H9 (cell line): ENCODE results near the gene HDHD3. TPM values are rescaled to one million over a fixed set of nuclear protein-coding genes. Genes with fewer than 3 reads are reported as not detected.

ENCODE experiments used
- DNase-seq: peaks from one replicate; pipeline ENCODE4 v3.0.0-alpha.2; 2017
- H2AFZ ChIP-seq: one replicate; pipeline ENCODE4 v1.6.1; 2013; ENCODE audit warnings: mild to moderate bottlenecking, low read length, control low read depth, moderate library complexity
- H2AK5ac ChIP-seq: 2 replicates; pipeline ENCODE4 v1.6.1; 2013; ENCODE audit warnings: low read length, control low read depth, mixed read lengths; ENCODE audit not compliant: insufficient read length
- H2BK120ac ChIP-seq: one replicate; pipeline ENCODE4 v1.6.1; 2013; ENCODE audit warnings: low read depth, mild to moderate bottlenecking, low read length, control low read depth, inconsistent platforms; ENCODE audit not compliant: poor library complexity, severe bottlenecking
- H2BK12ac ChIP-seq: 2 replicates; pipeline ENCODE4 v1.6.1; 2013; ENCODE audit warnings: low read length, control low read depth, mixed read lengths, low read depth; ENCODE audit not compliant: insufficient read length
- H2BK15ac ChIP-seq: 2 replicates; pipeline ENCODE4 v1.6.1; 2013; ENCODE audit warnings: low read depth, low read length, control low read depth
- H2BK20ac ChIP-seq: one replicate; pipeline ENCODE4 v1.6.1; 2013; ENCODE audit warnings: low read depth, mild to moderate bottlenecking, low read length, control low read depth, inconsistent platforms; ENCODE audit not compliant: poor library complexity, severe bottlenecking
- H2BK5ac ChIP-seq: 2 replicates; pipeline ENCODE4 v1.6.1; 2013; ENCODE audit warnings: low read length, control low read depth, mixed read lengths; ENCODE audit not compliant: insufficient read length
- H3K14ac ChIP-seq: 2 replicates; pipeline ENCODE4 v1.6.1; 2013; ENCODE audit warnings: low read length, control low read depth; ENCODE audit not compliant: insufficient read depth
- H3K18ac ChIP-seq: 2 replicates; pipeline ENCODE4 v1.6.1; 2013; ENCODE audit warnings: low read depth, mild to moderate bottlenecking, mixed read lengths, low read length, control low read depth; ENCODE audit not compliant: insufficient read length
- H3K23ac ChIP-seq: 2 replicates; pipeline ENCODE4 v1.6.1; 2013; ENCODE audit warnings: low read length, control low read depth, mixed read lengths, low read depth; ENCODE audit not compliant: insufficient read length
- H3K23me2 ChIP-seq: 2 replicates; pipeline ENCODE4 v1.6.1; 2013; ENCODE audit warnings: low read depth, mild to moderate bottlenecking, mixed read lengths, low read length, control low read depth; ENCODE audit not compliant: insufficient read length, poor library complexity, severe bottlenecking
- H3K27ac ChIP-seq: 2 replicates; pipeline ENCODE4 v1.5.1; 2013; ENCODE audit warnings: low read length, control low read depth, mixed read lengths, low read depth; ENCODE audit not compliant: insufficient read length
- H3K27me3 ChIP-seq: 2 replicates; pipeline ENCODE4 v1.6.1; 2013; ENCODE audit warnings: low read length, control low read depth, inconsistent platforms; ENCODE audit not compliant: insufficient read depth
- H3K4ac ChIP-seq: 2 replicates; pipeline ENCODE4 v1.6.1; 2013; ENCODE audit warnings: low read depth, mild to moderate bottlenecking, control low read depth, inconsistent platforms, low read length, moderate library complexity
- H3K4me1 ChIP-seq: 2 replicates; pipeline ENCODE4 v1.6.1; 2013; ENCODE audit warnings: low read length, control low read depth, inconsistent platforms; ENCODE audit not compliant: insufficient read depth
- H3K4me2 ChIP-seq: 2 replicates; pipeline ENCODE4 v1.6.1; 2013; ENCODE audit warnings: low read length, control low read depth, mixed read lengths; ENCODE audit not compliant: insufficient read length, insufficient read depth
- H3K56ac ChIP-seq: 2 replicates; pipeline ENCODE4 v1.6.1; 2013; ENCODE audit warnings: low read depth, mild to moderate bottlenecking, mixed read lengths, low read length, control low read depth; ENCODE audit not compliant: insufficient read length
- H3K79me1 ChIP-seq: 2 replicates; pipeline ENCODE4 v1.6.1; 2013; ENCODE audit warnings: low read depth, mild to moderate bottlenecking, moderate library complexity, low read length, control low read depth, inconsistent platforms; ENCODE audit not compliant: insufficient read depth, poor library complexity, severe bottlenecking
- H3K79me2 ChIP-seq: 2 replicates; pipeline ENCODE4 v1.6.1; 2013; ENCODE audit warnings: low read length, control low read depth, inconsistent platforms; ENCODE audit not compliant: insufficient read depth
- H3K9ac ChIP-seq: 2 replicates; pipeline ENCODE4 v1.6.1; 2013; ENCODE audit warnings: low read length, control low read depth, mixed read lengths; ENCODE audit not compliant: insufficient read length; ENCODE audit errors: extremely low read depth
- H3K9me3 ChIP-seq: one replicate; pipeline ENCODE4 v1.6.1; 2013; ENCODE audit warnings: low read depth, low read length, inconsistent platforms; ENCODE audit not compliant: control insufficient read depth
- H3T11ph ChIP-seq: one replicate; pipeline ENCODE4 v1.6.1; 2013; ENCODE audit warnings: mild to moderate bottlenecking, low read length, control low read depth, inconsistent platforms
- H4K20me1 ChIP-seq: one replicate; pipeline ENCODE4 v1.6.1; 2013; ENCODE audit not compliant: control insufficient read depth, insufficient read length, insufficient read depth
- H4K5ac ChIP-seq: 2 replicates; pipeline ENCODE4 v1.6.1; 2013; ENCODE audit warnings: low read depth, mild to moderate bottlenecking, mixed read lengths, low read length, control low read depth; ENCODE audit not compliant: insufficient read length
- H4K8ac ChIP-seq: replicated peaks from 2 replicates; pipeline ENCODE4 v1.6.1; 2013; ENCODE audit warnings: low read length, control low read depth, mixed read lengths, low read depth; ENCODE audit not compliant: insufficient read length
- H4K91ac ChIP-seq: 2 replicates; pipeline ENCODE4 v1.6.1; 2013; ENCODE audit warnings: low read depth, mild to moderate bottlenecking, moderate library complexity, mixed read lengths, low read length, control low read depth; ENCODE audit not compliant: insufficient read length
- H3K27ac Mint-ChIP-seq, 3 experiments: 2 replicates in 2 of 3; 3 replicates in 1 of 3; pipeline ENCODE4 v1.8.0; 2020 to 2021; ENCODE audit warnings: mixed read lengths in 3 of 3, mild to moderate bottlenecking in 1 of 3, moderate library complexity in 1 of 3
- H3K27me3 Mint-ChIP-seq: 2 replicates; pipeline ENCODE4 v1.8.0; 2021; ENCODE audit warnings: low read depth, mild to moderate bottlenecking, moderate library complexity, mixed read lengths
- H3K36me3 Mint-ChIP-seq, 3 experiments: 2 replicates in 2 of 3; 3 replicates in 1 of 3; pipeline ENCODE4 v1.8.0; 2020 to 2021; ENCODE audit warnings: low read depth in 3 of 3, mixed read lengths in 3 of 3; ENCODE audit not compliant: insufficient read depth in 1 of 3
- H3K4me1 Mint-ChIP-seq, 2 experiments: 2 replicates each; pipeline ENCODE4 v1.8.0; 2020; ENCODE audit warnings: mixed read lengths in 2 of 2
- H3K4me3 Mint-ChIP-seq, 2 experiments: 2 replicates in 1 of 2; 3 replicates in 1 of 2; pipeline ENCODE4 v1.8.0; 2020 to 2021; ENCODE audit warnings: mild to moderate bottlenecking in 2 of 2, mixed read lengths in 2 of 2, moderate library complexity in 1 of 2
- H3K9me3 Mint-ChIP-seq, 2 experiments: 2 replicates in 1 of 2; 3 replicates in 1 of 2; pipeline ENCODE4 v1.8.0; 2020; ENCODE audit warnings: mild to moderate bottlenecking in 2 of 2, mixed read lengths in 2 of 2, moderate library complexity in 1 of 2
- WGBS: extraction: QIAGEN DNeasy Blood & Tissue Kit; methylation state at CpG from one replicate; pipeline ENCODE4 v1.1.7; 2013; ENCODE audit warnings: missing lambda C conversion rate, low lambda C conversion rate, mixed read lengths; ENCODE audit not compliant: insufficient read length; ENCODE audit errors: extremely low coverage; 5-methylcytosine and 5-hydroxymethylcytosine counted together
- total RNA-seq: library from RNA; stranded (reverse); gene quantifications from 2 replicates; pipeline ENCODE4 v1.2.1, GENCODE V29; 2021
- TF ChIP-seq, protein P1 (sequence below): fragments of 200-600 bp; sonication (generic); conservative IDR thresholded peaks from 3 replicates; pipeline ENCODE4 v1.8.0; 2021; ENCODE audit warnings: antibody characterized with exemption, mild to moderate bottlenecking

The HDHD3 gene
- total RNA-seq, 1 experiment from 2014 or later, result 10.9 TPM

DNA sequence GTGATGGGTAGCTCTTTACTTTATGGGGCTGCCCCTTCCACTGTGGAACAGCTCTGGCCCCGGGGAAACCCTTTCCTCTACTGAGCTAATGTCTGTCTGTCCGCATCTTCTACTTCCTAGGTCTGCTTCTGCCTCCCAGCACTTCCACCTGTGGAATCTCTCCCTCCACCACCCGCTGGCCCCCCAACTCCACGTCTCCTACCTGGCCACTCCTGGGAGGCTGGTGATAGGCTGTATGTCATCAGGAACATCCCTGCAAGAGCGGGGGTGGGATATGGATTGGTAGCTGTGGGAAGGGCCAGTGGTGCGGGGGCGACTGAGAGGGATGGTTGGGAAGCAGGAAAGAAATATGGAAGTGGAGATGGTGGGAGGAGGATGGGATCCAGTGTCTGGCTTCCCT, 15.1 kb upstream of the HDHD3 start:
- no peak overlapping the region for H4K91ac ChIP-seq
- H3K4ac ChIP-seq, result no peak overlapping the region
- TF ChIP-seq, protein P1, sequence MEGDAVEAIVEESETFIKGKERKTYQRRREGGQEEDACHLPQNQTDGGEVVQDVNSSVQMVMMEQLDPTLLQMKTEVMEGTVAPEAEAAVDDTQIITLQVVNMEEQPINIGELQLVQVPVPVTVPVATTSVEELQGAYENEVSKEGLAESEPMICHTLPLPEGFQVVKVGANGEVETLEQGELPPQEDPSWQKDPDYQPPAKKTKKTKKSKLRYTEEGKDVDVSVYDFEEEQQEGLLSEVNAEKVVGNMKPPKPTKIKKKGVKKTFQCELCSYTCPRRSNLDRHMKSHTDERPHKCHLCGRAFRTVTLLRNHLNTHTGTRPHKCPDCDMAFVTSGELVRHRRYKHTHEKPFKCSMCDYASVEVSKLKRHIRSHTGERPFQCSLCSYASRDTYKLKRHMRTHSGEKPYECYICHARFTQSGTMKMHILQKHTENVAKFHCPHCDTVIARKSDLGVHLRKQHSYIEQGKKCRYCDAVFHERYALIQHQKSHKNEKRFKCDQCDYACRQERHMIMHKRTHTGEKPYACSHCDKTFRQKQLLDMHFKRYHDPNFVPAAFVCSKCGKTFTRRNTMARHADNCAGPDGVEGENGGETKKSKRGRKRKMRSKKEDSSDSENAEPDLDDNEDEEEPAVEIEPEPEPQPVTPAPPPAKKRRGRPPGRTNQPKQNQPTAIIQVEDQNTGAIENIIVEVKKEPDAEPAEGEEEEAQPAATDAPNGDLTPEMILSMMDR, result no peak

More for the DNA sequence above, 15.1 kb upstream of the HDHD3 start:
- Histone ChIP-seq H2BK12ac (no peak overlapping the region), H3K27ac (no peak overlapping the region), H3K27me3 (no peaks in the 10 kb centered on the region), H2BK15ac (no peak overlapping the region), H3T11ph (no peak overlapping the region), H3K79me2 (no peaks in the 10 kb centered on the region), H4K5ac (no peak overlapping the region), H3K23ac (no peak overlapping the region), H2BK5ac (no peak overlapping the region), H3K79me1 (no peaks in the 10 kb centered on the region), H3K56ac (no peak overlapping the region), H3K9me3 (no peaks in the 10 kb centered on the region), H3K18ac (no peak overlapping the region), H2BK20ac (no peak overlapping the region), H3K9ac (no peak overlapping the region), H2AFZ (no peak overlapping the region), H2BK120ac (no peak overlapping the region), H3K4me1 (no peaks in the 10 kb centered on the region), H3K4me2 (no peak overlapping the region), H3K23me2 (no peaks in the 10 kb centered on the region), H3K14ac (no peak overlapping the region), H2AK5ac (no peak overlapping the region), H4K8ac (no peak overlapping the region), H4K20me1 (no peaks in the 10 kb centered on the region)
- no peak for DNase-seq
- Mint-ChIP-seq H3K9me3 (no peaks in the 10 kb centered on the region), H3K27ac (no peak overlapping the region), H3K4me3 (no peak overlapping the region), H3K27me3 (no peaks in the 10 kb centered on the region), H3K4me1 (no peaks in the 10 kb centered on the region), H3K36me3 (peaks cover 3 to 45% (median 36%) of the 10 kb centered on the region in 3 experiments; a peak in 5 of 7 replicates)
- WGBS, result no CpG with 5 or more reads among the region's 7 CpGs
